CD4-positive, CD25-positive, alpha-beta regulatory T cell (primary cell): ENCODE results near the gene ZFAND6. TPM values are rescaled to one million over a fixed set of nuclear protein-coding genes. Genes with fewer than 3 reads are reported as not detected.
A peak's percentile ranks its signal among the peaks of the same experiment; 100 is the strongest.
"Not testable (repeated sequence)": the region's sequence is repeated elsewhere in the genome, so short reads cannot be mapped to it uniquely, and the experiment has no call there.

ENCODE experiments used
- ATAC-seq, 2 donors: fragments of 150-1000 bp; cut with Tn5 transposase; one replicate each; pipeline ENCODE4 v1.10.0; 2021; ENCODE audit warnings: low read depth in 2 of 2, moderate number of reproducible peaks in 2 of 2, moderate library complexity in 1 of 2
- DNase-seq, 3 donors: peaks; one replicate each; pipeline versions ENCODE4 v3.0.0 to v3.0.0-alpha.2; 2012 to 2022; ENCODE audit warnings: mixed read lengths in 1 of 3
- H3K27ac ChIP-seq: one replicate; pipeline ENCODE4 v1.7.0; 2013; ENCODE audit warnings: mild to moderate bottlenecking, low read length; ENCODE audit not compliant: insufficient read depth, poor library complexity, severe bottlenecking
- H3K27me3 ChIP-seq: one replicate; pipeline ENCODE4 v1.7.0; 2013; ENCODE audit warnings: low read length; ENCODE audit not compliant: control insufficient read depth, insufficient read depth
- H3K36me3 ChIP-seq: one replicate; pipeline ENCODE4 v1.7.0; 2013; ENCODE audit warnings: mild to moderate bottlenecking, low read length, moderate library complexity; ENCODE audit not compliant: control insufficient read depth, insufficient read depth
- H3K4me1 ChIP-seq: 2 replicates; pipeline ENCODE4 v1.7.0; 2013; ENCODE audit warnings: mild to moderate bottlenecking, low read length; ENCODE audit not compliant: insufficient read depth, control insufficient read depth, poor library complexity, severe bottlenecking
- H3K4me3 ChIP-seq: one replicate; pipeline ENCODE4 v1.7.0; 2013; ENCODE audit warnings: low read depth, mild to moderate bottlenecking, low read length, moderate library complexity
- H3K9me3 ChIP-seq, 2 experiments: 1 replicate in 1 of 2; 2 replicates in 1 of 2; pipeline ENCODE4 v1.7.0; 2013; ENCODE audit warnings: low read length in 2 of 2, mild to moderate bottlenecking in 1 of 2, moderate library complexity in 1 of 2; ENCODE audit not compliant: control insufficient read depth in 2 of 2
- H3K27ac Mint-ChIP-seq, 3 donors: one replicate each; pipeline ENCODE4 v1.8.0; 2020 to 2022; ENCODE audit warnings: mild to moderate bottlenecking in 3 of 3, mixed read lengths in 3 of 3, moderate library complexity in 2 of 3
- H3K27me3 Mint-ChIP-seq: one replicate; pipeline ENCODE4 v1.8.0; 2022; ENCODE audit warnings: mild to moderate bottlenecking, mixed read lengths
- H3K36me3 Mint-ChIP-seq: one replicate; pipeline ENCODE4 v1.8.0; 2020; ENCODE audit warnings: mixed read lengths
- H3K4me1 Mint-ChIP-seq, 4 donors: one replicate each; pipeline ENCODE4 v1.8.0; 2020 to 2022; ENCODE audit warnings: mixed read lengths in 4 of 4, mild to moderate bottlenecking in 1 of 4
- H3K4me3 Mint-ChIP-seq, 4 donors: one replicate each; pipeline ENCODE4 v1.8.0; 2020 to 2022; ENCODE audit warnings: mild to moderate bottlenecking in 4 of 4, mixed read lengths in 4 of 4, moderate library complexity in 3 of 4
- H3K9me3 Mint-ChIP-seq, 7 donors: one replicate each; pipeline ENCODE4 v1.8.0; 2020 to 2022; ENCODE audit warnings: mixed read lengths in 7 of 7, mild to moderate bottlenecking in 3 of 7, moderate library complexity in 2 of 7
- polyA plus RNA-seq, 4 donors: library from polyadenylated mRNA; unstranded; fragments of 300-500 nt; fragmentation: Illumina TruSeq; gene quantifications; one replicate each; pipeline ENCODE4 v1.2.3, GENCODE V29; 2021
- total RNA-seq: library from RNA; stranded (reverse); gene quantifications from one replicate; pipeline ENCODE4 v1.2.3, GENCODE V29; 2022

The ZFAND6 gene
- total and polyA plus RNA-seq, 5 donors from 2014 or later: 94.7 to 124 (median 114) TPM

- peaks cover 12% of the 10 kb centered on the region for H3K4me1 ChIP-seq
- H3K9me3 ChIP-seq: no peaks in the 10 kb centered on the region
- H3K4me3 Mint-ChIP-seq: no peak overlapping the region
- H3K27ac ChIP-seq: no peak overlapping the region
- H3K36me3 Mint-ChIP-seq: peaks cover 3% of the 10 kb centered on the region
- peak overlapping the region in 1 of 3 donors; percentile 13 for H3K27ac Mint-ChIP-seq
- no peaks in the 10 kb centered on the region for H3K27me3 ChIP-seq
- H3K9me3 Mint-ChIP-seq: no peaks in the 10 kb centered on the region
- H3K4me1 Mint-ChIP-seq: peaks cover 5 to 20% (median 12%) of the 10 kb centered on the region in 4 donors
- H3K27me3 Mint-ChIP-seq: peaks cover 4% of the 10 kb centered on the region
- DNase-seq: peak in 1 of 3 donors; percentile 7
- H3K4me3 ChIP-seq: no peak overlapping the region
- H3K36me3 ChIP-seq: no peaks in the 10 kb centered on the region
- ATAC-seq: peak in 1 of 2 donors; percentile 11
Observed at GRCh38 chr15:80031841-80032240, 27.6 kb upstream of the ZFAND6 start.

GRCh38 chr15:80034629-80035028 is 24.8 kb upstream of the ZFAND6 start:
- Mint-ChIP-seq H3K27ac (peak overlapping the region in 1 of 3 donors; percentile 15), H3K27me3 (peaks cover 4% of the 10 kb centered on the region), H3K36me3 (peaks cover 3% of the 10 kb centered on the region), H3K4me3 (no peak overlapping the region), H3K4me1 (peaks cover 5 to 19% (median 11%) of the 10 kb centered on the region in 4 donors), H3K9me3 (no peaks in the 10 kb centered on the region)
- H3K4me3 ChIP-seq: no peak overlapping the region
- H3K36me3 ChIP-seq: no peaks in the 10 kb centered on the region
- ATAC-seq (no peak), DNase-seq (no peak)
- no peaks in the 10 kb centered on the region for H3K9me3 ChIP-seq
- H3K27me3 ChIP-seq: no peaks in the 10 kb centered on the region
- no peak overlapping the region for H3K27ac ChIP-seq
- H3K4me1 ChIP-seq: peaks cover 12% of the 10 kb centered on the region

- H3K9me3 ChIP-seq: no peaks in the 10 kb centered on the region
- Mint-ChIP-seq H3K36me3 (no peaks in the 10 kb centered on the region), H3K27ac (peak overlapping the region in 1 of 3 donors; percentile 9), H3K9me3 (no peaks in the 10 kb centered on the region), H3K4me3 (no peak overlapping the region), H3K27me3 (peaks cover 6% of the 10 kb centered on the region), H3K4me1 (peaks cover 5 to 19% (median 11%) of the 10 kb centered on the region in 4 donors)
- no peak overlapping the region for H3K27ac ChIP-seq
- no peaks in the 10 kb centered on the region for H3K36me3 ChIP-seq
- ATAC-seq (no peak), DNase-seq (no peak)
- H3K4me3 ChIP-seq: no peak overlapping the region
- H3K4me1 ChIP-seq: peaks cover 12% of the 10 kb centered on the region
- no peaks in the 10 kb centered on the region for H3K27me3 ChIP-seq
Observed at GRCh38 chr15:80036071-80036470, 23.4 kb upstream of the ZFAND6 start.

GRCh38 chr15:80041494-80042253 is 17.8 kb upstream of the ZFAND6 start:
- Histone ChIP-seq H3K27ac (no peak overlapping the region), H3K36me3 (no peaks in the 10 kb centered on the region), H3K4me1 (no peaks in the 10 kb centered on the region), H3K9me3 (no peaks in the 10 kb centered on the region), H3K27me3 (no peaks in the 10 kb centered on the region), H3K4me3 (no peak overlapping the region)
- H3K4me3 Mint-ChIP-seq: no peak overlapping the region
- H3K27ac Mint-ChIP-seq: no peak overlapping the region
- no peaks in the 10 kb centered on the region for H3K36me3 Mint-ChIP-seq
- peaks cover 12% of the 10 kb centered on the region for H3K27me3 Mint-ChIP-seq
- no peaks in the 10 kb centered on the region for H3K4me1 Mint-ChIP-seq
- no peaks in the 10 kb centered on the region for H3K9me3 Mint-ChIP-seq
- DNase-seq (no peak), ATAC-seq (no peak)

GRCh38 chr15:80042568-80042967 is 16.9 kb upstream of the ZFAND6 start:
- no peak overlapping the region for H3K27ac Mint-ChIP-seq
- H3K4me3 ChIP-seq: no peak overlapping the region
- peaks cover 1% of the 10 kb centered on the region for H3K27me3 ChIP-seq
- H3K4me1 ChIP-seq: no peaks in the 10 kb centered on the region
- H3K9me3 ChIP-seq: no peaks in the 10 kb centered on the region
- no peaks in the 10 kb centered on the region for H3K4me1 Mint-ChIP-seq
- H3K36me3 Mint-ChIP-seq: no peaks in the 10 kb centered on the region
- H3K27me3 Mint-ChIP-seq: peaks cover 12% of the 10 kb centered on the region
- no peak for DNase-seq
- no peaks in the 10 kb centered on the region for H3K36me3 ChIP-seq
- no peak overlapping the region for H3K4me3 Mint-ChIP-seq
- no peak for ATAC-seq
- H3K27ac ChIP-seq: no peak overlapping the region
- no peaks in the 10 kb centered on the region for H3K9me3 Mint-ChIP-seq

- H3K36me3 Mint-ChIP-seq, H3K4me3 ChIP-seq, H3K4me1 Mint-ChIP-seq, H3K4me1 ChIP-seq, H3K27ac ChIP-seq, H3K9me3 ChIP-seq, H3K4me3 Mint-ChIP-seq, H3K27ac Mint-ChIP-seq, H3K36me3 ChIP-seq, H3K27me3 ChIP-seq, DNase-seq, ATAC-seq, H3K9me3 Mint-ChIP-seq: not testable (repeated sequence)
- H3K27me3 Mint-ChIP-seq: peaks cover 16% of the 10 kb centered on the region
Observed at GRCh38 chr15:80045219-80045618, 14.3 kb upstream of the ZFAND6 start.

GRCh38 chr15:80049046-80049445 is 10.4 kb upstream of the ZFAND6 start:
- no peaks in the 10 kb centered on the region for H3K9me3 ChIP-seq
- H3K27me3 Mint-ChIP-seq: peaks cover 20% of the 10 kb centered on the region
- no peak overlapping the region for H3K4me3 ChIP-seq
- no peaks in the 10 kb centered on the region for H3K4me1 ChIP-seq
- H3K27ac ChIP-seq: no peak overlapping the region
- H3K27me3 ChIP-seq: peaks cover 3% of the 10 kb centered on the region
- H3K4me3 Mint-ChIP-seq: no peak overlapping the region
- ATAC-seq (no peak), DNase-seq (no peak)
- H3K4me1 Mint-ChIP-seq: no peaks in the 10 kb centered on the region
- H3K9me3 Mint-ChIP-seq: no peaks in the 10 kb centered on the region
- H3K36me3 Mint-ChIP-seq: no peaks in the 10 kb centered on the region
- H3K36me3 ChIP-seq: no peaks in the 10 kb centered on the region
- H3K27ac Mint-ChIP-seq: peak overlapping the region in 1 of 3 donors; percentile 83
